GM12878 (cell line): ENCODE measurements around the gene B4GALT1. TPM values are rescaled to one million over a fixed set of nuclear protein-coding genes. Genes with fewer than 3 reads are reported as not detected.

Source experiments
- ATAC-seq: fragments of 200-7000 bp; cut with Tn5 transposase; 3 replicates; pipeline ENCODE4 v1.9.1; 2020; ENCODE audit warnings: mild to moderate bottlenecking, moderate library complexity
- BruUV-seq: library from RNA; stranded (reverse); fragments of 400-500 nt; replicated peaks from 2 replicates; lab custom pipeline; 2021; lab: Mats Ljungman, UMichigan
- CTCF ChIA-PET: fragments of 300-600 bp; sonication (Branson Sonifier 250); formaldehyde crosslinking; extraction: SDS; loops from one replicate; lab custom pipeline; 2021; ENCODE audit warnings: inconsistent platforms; lab: Yijun Ruan, JAX
- POLR2A ChIA-PET: fragments of 350-600 bp; formaldehyde crosslinking; extraction: SDS; loops from one replicate; lab custom pipeline; 2021; ENCODE audit warnings: inconsistent platforms; lab: Charles Lee
- RAD21 ChIA-PET: fragments of 300-600 bp; sonication (Branson Sonifier 250); formaldehyde crosslinking; loops from one replicate; lab custom pipeline; 2023; ENCODE audit warnings: antibody characterized with exemption; ENCODE audit not compliant: unreplicated experiment; lab: Charles Lee
- SMC1A ChIA-PET: fragments of 300-600 bp; sonication (Branson Sonifier 250); formaldehyde crosslinking; loops from one replicate; lab custom pipeline; 2023; ENCODE audit not compliant: unreplicated experiment, uncharacterized antibody; lab: Charles Lee
- DNase-seq: peaks from one replicate; pipeline ENCODE4 v3.0.0-alpha.2; 2011; ENCODE audit warnings: low read depth, low spot score
- FAIRE-seq: peaks from 3 replicates; lab custom pipeline; 2011; peaks lifted over from hg19 to GRCh38; lab: Jason Lieb, UNC
- H2AFZ ChIP-seq: 2 replicates; pipeline ENCODE4 v1.6.0; 2011; ENCODE audit warnings: low read depth, low read length, control low read depth; ENCODE audit not compliant: control insufficient read depth
- H3K27ac ChIP-seq: 2 replicates; pipeline ENCODE4 v1.5.1; 2011; ENCODE audit warnings: control low read depth; ENCODE audit not compliant: control insufficient read depth, insufficient read depth
- H3K27me3 ChIP-seq, 2 experiments: replicated peaks in 1 of 2; 2 replicates each; pipeline versions ENCODE4 v1.6.0 to v1.6.1; 2011; ENCODE audit warnings: low read length in 1 of 2; ENCODE audit not compliant: control insufficient read depth in 2 of 2, insufficient read depth in 2 of 2
- H3K36me3 ChIP-seq, 2 experiments: 2 replicates each; pipeline ENCODE4 v1.5.1; 2011; ENCODE audit warnings: low read length in 1 of 2; ENCODE audit not compliant: control insufficient read depth in 2 of 2, insufficient read depth in 2 of 2
- H3K4me1 ChIP-seq: 2 replicates; pipeline ENCODE4 v1.6.1; 2011; ENCODE audit warnings: mild to moderate bottlenecking, low read length, moderate library complexity, mixed read lengths; ENCODE audit not compliant: control insufficient read depth, insufficient read depth
- H3K4me2 ChIP-seq: 2 replicates; pipeline ENCODE4 v1.6.0; 2011; ENCODE audit warnings: control low read depth; ENCODE audit not compliant: control insufficient read depth, insufficient read depth
- H3K4me3 ChIP-seq: fragments of 200-600 bp; sonication (generic); 2 replicates; pipeline ENCODE4 v1.5.1; 2016
- H3K79me2 ChIP-seq: 2 replicates; pipeline ENCODE4 v1.6.0; 2011; ENCODE audit warnings: low read length; ENCODE audit not compliant: control insufficient read depth, insufficient read depth
- H3K9ac ChIP-seq: 2 replicates; pipeline ENCODE4 v1.8.0; 2011; ENCODE audit warnings: low read length, control low read depth, mixed read lengths; ENCODE audit not compliant: control insufficient read depth, insufficient read depth
- H3K9me3 ChIP-seq: replicated peaks from 3 replicates; pipeline ENCODE4 v1.5.1; 2011; ENCODE audit warnings: mild to moderate bottlenecking, low read length; ENCODE audit not compliant: control insufficient read depth, insufficient read depth
- H4K20me1 ChIP-seq: 2 replicates; pipeline ENCODE4 v1.6.0; 2011; ENCODE audit not compliant: control insufficient read depth, insufficient read depth
- ATF7 ChIP-seq: fragments of 450-650 bp; IDR thresholded peaks from 2 replicates; pipeline ENCODE4 v1.6.1; 2016; ENCODE audit warnings: low read depth, mild to moderate bottlenecking
- CHD4 ChIP-seq: fragments of 200-600 bp; sonication (generic); IDR thresholded peaks from 2 replicates; pipeline ENCODE4 v1.6.1; 2016; ENCODE audit warnings: mild to moderate bottlenecking
- DPF2 ChIP-seq: fragments of 450-650 bp; IDR thresholded peaks from 2 replicates; pipeline ENCODE4 v1.6.1; 2017; ENCODE audit warnings: mild to moderate bottlenecking
- JUND ChIP-seq: IDR thresholded peaks from 2 replicates; pipeline ENCODE4 v1.6.1; 2012; ENCODE audit warnings: low read depth, mild to moderate bottlenecking, low read length, improper control_type of control experiment, moderate library complexity
- MLLT1 ChIP-seq: fragments of 450-650 bp; IDR thresholded peaks from 2 replicates; pipeline ENCODE4 v1.6.1; 2016; ENCODE audit warnings: mild to moderate bottlenecking
- TARDBP ChIP-seq: IDR thresholded peaks from 2 replicates; pipeline ENCODE4 v1.6.1; 2016; ENCODE audit warnings: borderline replicate concordance
- USF1 ChIP-seq: IDR thresholded peaks from 2 replicates; pipeline ENCODE4 v1.6.1; 2011; ENCODE audit warnings: borderline replicate concordance, low read depth, mild to moderate bottlenecking, moderate library complexity, mixed read lengths, low read length; ENCODE audit not compliant: insufficient read depth; ENCODE audit errors: extremely low read length
- ZBED1 ChIP-seq: IDR thresholded peaks from 2 replicates; pipeline ENCODE4 v1.6.1; 2016; ENCODE audit warnings: borderline replicate concordance
- WGBS: methylation state at CpG from one replicate; pipeline ENCODE4 v1.1.6; 2016; ENCODE audit warnings: low lambda C conversion rate; ENCODE audit not compliant: insufficient replicate concordance, insufficient coverage; ENCODE audit errors: missing lambda C conversion rate; 5-methylcytosine and 5-hydroxymethylcytosine counted together
- in situ Hi-C: fragments of 300-500 bp; cut with MboI; formaldehyde crosslinking; loops from 9 replicates; pipeline ENCODE4 v1.14.3; 2018; ENCODE audit warnings: mixed read lengths
- intact Hi-C: fragments of 100-400 bp; cut with micrococcal nuclease; formaldehyde crosslinking; loops from one replicate; pipeline ENCODE4 v1.14.2; 2022; ENCODE audit not compliant: unreplicated experiment
- polyA plus RNA-seq, 11 experiments: library from polyadenylated mRNA; depleted of rRNA in 4 of 11; unstranded in 6 of 11; stranded (reverse) in 5 of 11; fragments of >200 nt; fragmentation: Nextera tagmentation in 4 of 11; fragmentation: Illumina TruSeq in 1 of 11; extraction: Ambion mirVana in 4 of 11; extraction: Trizol in 1 of 11; gene quantifications; 1 replicate in 1 of 11; 2 replicates in 10 of 11; pipeline versions ENCODE4 v1.2.1 to v1.2.3, GENCODE V29; 2011 to 2016; ENCODE audit warnings: inconsistent platforms in 2 of 11, missing spikeins in 2 of 11, low read depth in 1 of 11
- total RNA-seq, 4 experiments: library from RNA; depleted of rRNA in 3 of 4; stranded (reverse); fragments of >200 nt in 3 of 4; fragmentation: Illumina TruSeq in 1 of 4; extraction: Trizol in 1 of 4; gene quantifications; 2 replicates each; pipeline versions ENCODE4 v1.2.1 to v1.2.3, GENCODE V29; 2013 to 2021
- TF ChIP-seq, protein P1 (sequence below): fragments of 150-350 bp; IDR thresholded peaks from 2 replicates; pipeline ENCODE4 v1.6.1; 2014; ENCODE audit warnings: mild to moderate bottlenecking, low read depth, low read length

Gene B4GALT1
- total and polyA plus RNA-seq, 10 of the 15 experiments (the other 5 are each of a cell fraction or from before 2014, with no cell fraction given): 12.7 to 79.0 (median 41.0) TPM

GRCh38 chr9:33144551-33144950 lies 22.6 kb downstream of the B4GALT1 start:
- no peaks in the 10 kb centered on the region for H4K20me1 ChIP-seq
- RAD21 ChIA-PET: interaction anchor here (2.4 to 5.3 kb wide), 2 partner anchors 14 to 16 kb away, joined by 10 to 46 read pairs; no protein-coding TSS in a partner anchor
- H3K27me3 ChIP-seq: no peaks in the 10 kb centered on the region
- H3K27ac ChIP-seq: peak overlapping the region; percentile 85; the same call in 1 of the 2 replicates
- in situ Hi-C loops: no loop called here
- H3K9ac ChIP-seq: no peak overlapping the region
- no peak overlapping the region for H2AFZ ChIP-seq
- TF ChIP-seq TARDBP (no peak), ATF7 (no peak), USF1 (no peak), MLLT1 (no peak), CHD4 (no peak), ZBED1 (no peak), JUND (no peak), DPF2 (no peak)
- TF ChIP-seq, protein P1, sequence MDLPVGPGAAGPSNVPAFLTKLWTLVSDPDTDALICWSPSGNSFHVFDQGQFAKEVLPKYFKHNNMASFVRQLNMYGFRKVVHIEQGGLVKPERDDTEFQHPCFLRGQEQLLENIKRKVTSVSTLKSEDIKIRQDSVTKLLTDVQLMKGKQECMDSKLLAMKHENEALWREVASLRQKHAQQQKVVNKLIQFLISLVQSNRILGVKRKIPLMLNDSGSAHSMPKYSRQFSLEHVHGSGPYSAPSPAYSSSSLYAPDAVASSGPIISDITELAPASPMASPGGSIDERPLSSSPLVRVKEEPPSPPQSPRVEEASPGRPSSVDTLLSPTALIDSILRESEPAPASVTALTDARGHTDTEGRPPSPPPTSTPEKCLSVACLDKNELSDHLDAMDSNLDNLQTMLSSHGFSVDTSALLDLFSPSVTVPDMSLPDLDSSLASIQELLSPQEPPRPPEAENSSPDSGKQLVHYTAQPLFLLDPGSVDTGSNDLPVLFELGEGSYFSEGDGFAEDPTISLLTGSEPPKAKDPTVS: no peak
- TF ChIP-seq, all 136 proteins: peak for 0
- peaks cover 2 to 7% of the 10 kb centered on the region in 2 experiments; a peak in 3 of 4 replicates for H3K36me3 ChIP-seq
- no peak overlapping the region for H3K4me3 ChIP-seq
- peaks cover 94% of the 10 kb centered on the region for H3K79me2 ChIP-seq
- no TSS peak for BruUV-seq
- intact Hi-C loops: no loop called here
- no peaks in the 10 kb centered on the region for H3K9me3 ChIP-seq
- ChIA-PET POLR2A (interaction anchor here (0.5 to 6.0 kb wide), 6 partner anchors 9 to 615 kb away, joined by 3 to 73 read pairs (median 6); partner anchors contain the start of gene B4GALT1), SMC1A (interaction anchor here (1.5 to 12.9 kb wide), 5 partner anchors 8 to 27 kb away, joined by 4 to 172 read pairs (median 15); partner anchors contain the start of gene B4GALT1), CTCF (interaction anchor here (1.0 to 7.5 kb wide), 7 partner anchors 10 to 231 kb away, joined by 3 to 58 read pairs (median 4); no protein-coding TSS in a partner anchor)
- DNase-seq (no peak), FAIRE-seq (no peak), ATAC-seq (no peak)
- no peak overlapping the region for H3K4me2 ChIP-seq
- 85% methylated on average over 3 of the region's 3 CpGs for WGBS
- peaks cover 82% of the 10 kb centered on the region for H3K4me1 ChIP-seq
